Activated CD4-positive, alpha-beta T cell treated with anti-CD3 and anti-CD28 coated beads for 48 hours (primary cell): Measurements from ENCODE around the gene RUFY1.

ENCODE experiments used
- DNase-seq: peaks from one replicate; pipeline ENCODE4 v3.0.0-alpha.2; 2020

Gene RUFY1

DNA sequence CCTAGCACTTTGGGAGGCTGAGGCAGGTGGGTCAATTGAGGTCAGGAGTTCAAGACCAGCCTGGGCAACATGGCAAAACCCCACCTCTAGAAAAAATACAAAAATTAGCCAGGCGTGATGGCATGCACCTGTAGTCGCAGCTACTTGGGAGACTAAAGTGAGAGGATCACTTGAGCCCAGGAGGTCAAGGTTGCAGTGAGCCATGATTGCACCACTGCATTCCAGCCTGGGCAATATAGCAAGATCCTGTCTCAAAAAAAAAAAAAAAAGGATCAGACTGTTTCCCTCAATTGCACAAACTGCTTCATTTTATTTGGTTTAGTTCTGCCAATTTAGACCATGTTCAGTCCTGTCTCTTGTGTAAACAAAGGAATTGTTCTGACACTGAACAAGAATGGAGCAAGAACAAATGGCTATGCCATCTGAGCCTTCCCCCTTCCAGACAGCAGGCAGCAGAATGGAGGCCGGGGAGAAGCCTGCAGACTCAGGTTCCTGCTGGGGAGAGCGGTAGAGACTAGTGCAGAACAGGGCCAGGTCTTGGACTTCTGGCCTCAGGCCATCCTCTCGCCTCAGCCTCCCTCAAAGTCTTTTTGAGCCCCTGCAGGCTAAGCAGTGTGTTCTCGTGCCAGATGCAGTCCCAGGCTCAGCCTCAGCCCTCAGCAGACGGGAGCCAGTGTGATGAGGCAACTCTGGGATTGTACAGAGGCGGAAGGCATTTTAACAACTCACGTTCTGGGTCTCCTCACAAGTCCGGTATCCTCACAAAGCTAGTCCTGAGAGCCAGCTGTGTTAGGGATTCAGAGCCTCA is 54.9 kb downstream of the RUFY1 start:
- no peak for DNase-seq

GRCh38 chr5:179606071-179606909 is 55.9 kb downstream of the RUFY1 start:
- no peak for DNase-seq

- DNase-seq: no peak
These were observed 56.5 kb downstream of the RUFY1 start for GRCh38 chr5:179606910-179607159.

- DNase-seq: no peak
These were observed 57.0 kb downstream of the RUFY1 start for GRCh38 chr5:179607160-179607931.

DNA sequence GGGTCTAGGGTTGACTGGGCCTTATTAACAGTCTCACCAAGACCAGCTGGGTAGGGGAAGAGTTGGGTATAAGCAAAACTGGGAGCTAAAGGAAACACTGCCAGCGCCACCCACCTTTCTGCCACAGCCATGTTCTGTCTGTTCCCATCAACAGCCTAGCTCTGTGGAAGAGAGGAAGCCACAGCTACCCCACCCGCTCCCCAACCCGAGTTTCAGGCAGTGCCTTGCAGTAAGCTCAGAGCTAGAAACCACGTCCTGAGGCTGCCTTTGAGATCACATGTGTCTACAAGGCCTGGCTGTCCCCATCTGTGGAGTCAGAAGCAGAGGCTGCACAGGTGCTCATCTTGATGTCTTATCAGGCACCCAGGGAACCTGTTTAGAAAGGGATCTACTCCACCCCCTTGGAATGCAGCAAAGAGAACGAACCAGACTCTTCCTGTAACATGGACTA is 57.8 kb downstream of the RUFY1 start:
- peak; percentile 34 for DNase-seq

- DNase-seq: no peak
These were observed 59.4 kb downstream of the RUFY1 start for GRCh38 chr5:179609834-179610108.

DNA sequence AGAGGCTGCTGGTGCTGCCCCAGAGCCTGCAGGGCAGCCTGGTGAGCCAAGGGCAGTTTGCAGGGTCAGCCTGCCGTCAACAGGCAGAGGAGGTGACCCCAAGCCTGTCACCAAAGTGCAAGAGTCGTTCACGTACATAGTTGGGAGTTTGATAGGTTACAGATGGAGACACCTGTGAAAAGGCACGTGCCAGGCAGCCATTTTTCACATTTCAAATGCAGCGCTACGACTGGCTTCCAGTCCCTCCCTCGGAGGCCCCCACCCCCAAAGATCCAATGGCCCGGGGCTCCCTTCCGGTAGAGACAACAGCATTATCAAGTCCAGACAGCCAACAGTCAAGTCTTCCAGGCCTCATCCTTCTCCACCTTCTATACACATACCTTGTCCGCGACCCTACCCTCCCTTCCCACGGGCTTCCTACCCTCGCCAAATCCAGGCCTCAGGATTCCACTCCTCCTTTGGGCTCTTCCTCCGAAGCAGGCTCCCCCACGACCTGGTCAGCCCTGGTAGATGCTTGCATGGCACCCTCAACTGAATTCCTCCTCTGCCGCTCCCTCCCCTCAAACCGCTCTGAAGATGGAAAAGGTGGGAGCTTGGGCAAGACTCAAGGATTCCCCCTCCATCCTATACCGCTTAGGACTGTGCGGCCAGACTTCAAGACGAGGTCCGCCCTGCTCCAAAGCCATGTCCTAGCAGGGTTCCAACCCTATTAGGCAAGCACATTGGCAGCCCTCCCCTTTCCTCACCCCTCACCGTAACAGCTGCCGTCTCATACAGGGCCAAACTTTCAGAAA is 60.0 kb downstream of the RUFY1 start:
- DNase-seq: no peak

DNA sequence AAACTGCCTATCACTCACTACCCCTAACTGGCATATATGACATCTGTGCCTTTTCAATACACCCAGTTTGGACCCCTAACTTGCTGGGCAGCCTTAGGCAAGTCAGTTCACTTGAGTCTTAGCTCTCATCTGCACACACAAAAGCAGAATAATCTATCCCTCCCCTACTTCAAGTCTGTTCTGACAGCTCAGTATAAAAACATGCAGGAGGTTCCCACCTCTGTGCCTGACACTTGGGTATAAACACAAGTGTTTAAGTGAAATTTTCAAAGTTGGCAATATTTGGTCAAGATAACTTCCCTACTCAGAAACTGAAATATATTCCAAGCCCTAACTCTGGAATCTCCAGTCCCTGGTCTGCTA is 60.5 kb downstream of the RUFY1 start:
- no peak for DNase-seq

DNA sequence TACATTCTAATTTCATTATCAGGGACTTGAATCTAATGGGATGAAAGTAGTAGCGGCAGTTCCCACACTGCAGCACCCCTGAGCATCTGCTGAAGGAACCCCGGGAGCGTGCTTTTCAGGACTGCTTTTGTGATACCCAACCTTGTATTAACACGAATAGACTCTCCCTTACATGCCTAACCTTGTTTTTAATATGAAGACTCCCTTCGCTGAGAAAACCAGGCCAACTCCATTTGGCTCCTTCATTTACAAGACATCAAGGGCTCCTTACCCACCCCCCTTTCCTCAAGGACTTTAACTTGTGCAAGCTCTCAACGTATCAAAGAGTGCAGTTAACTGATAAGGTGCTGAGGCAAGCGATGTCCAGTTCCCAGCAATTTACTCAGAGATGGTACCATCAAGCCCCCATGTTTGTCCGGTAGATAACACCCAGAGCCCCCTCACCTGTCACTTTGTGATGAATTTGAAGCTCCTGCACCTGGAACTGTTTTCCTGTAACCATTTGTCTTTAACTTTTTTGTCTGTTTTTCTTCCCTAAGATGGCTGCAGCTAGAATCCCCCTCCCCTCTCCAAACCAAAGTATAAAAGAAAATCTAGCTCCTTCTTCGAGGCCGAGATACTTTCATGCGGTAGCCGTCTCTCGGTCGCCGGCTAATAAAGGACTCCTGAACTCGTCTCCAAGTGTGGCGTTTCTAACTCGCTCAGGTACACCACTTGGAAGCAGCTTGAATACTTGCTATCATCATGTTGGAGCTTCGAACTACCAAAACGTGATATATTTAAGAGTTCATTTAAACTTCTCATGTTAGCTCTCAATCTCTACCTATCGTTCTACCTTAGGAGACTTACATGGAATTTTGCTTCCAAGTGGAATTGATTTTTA is 62.5 kb downstream of the RUFY1 start:
- DNase-seq: no peak

DNA sequence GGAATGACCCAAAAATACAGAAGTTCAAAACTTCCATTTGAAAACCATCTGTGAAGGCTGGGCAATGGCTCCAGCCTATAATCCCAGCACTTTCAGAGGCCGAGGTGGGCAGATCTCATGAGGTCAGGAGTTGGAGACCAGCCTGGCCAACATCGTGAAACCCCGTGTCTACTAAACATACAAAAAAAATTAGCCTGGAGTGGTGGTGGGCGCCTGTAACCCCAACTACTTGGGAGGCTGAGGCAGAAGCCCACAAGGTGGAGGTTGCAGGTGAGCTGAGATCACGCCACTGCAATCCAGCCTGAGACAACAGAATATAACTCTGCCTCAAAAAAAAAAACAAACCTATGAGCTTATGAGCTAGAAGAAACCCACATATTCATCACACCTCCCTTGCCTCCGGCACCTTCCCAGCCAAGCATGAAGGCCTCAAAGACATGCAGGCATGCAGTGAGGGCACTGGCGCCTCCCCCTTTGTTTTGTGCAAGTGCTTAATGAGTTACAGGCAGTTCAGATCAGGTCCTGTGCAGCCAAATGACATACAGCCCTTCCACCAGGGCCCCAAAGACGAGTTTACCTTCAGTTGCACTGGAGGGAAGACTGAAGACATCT is 63.2 kb downstream of the RUFY1 start:
- peak; percentile 28 for DNase-seq

GRCh38 chr5:179614745-179615144 is 64.4 kb downstream of the RUFY1 start:
- DNase-seq: no peak

GRCh38 chr5:179615203-179615602 is 64.8 kb downstream of the RUFY1 start:
- no peak for DNase-seq

DNA sequence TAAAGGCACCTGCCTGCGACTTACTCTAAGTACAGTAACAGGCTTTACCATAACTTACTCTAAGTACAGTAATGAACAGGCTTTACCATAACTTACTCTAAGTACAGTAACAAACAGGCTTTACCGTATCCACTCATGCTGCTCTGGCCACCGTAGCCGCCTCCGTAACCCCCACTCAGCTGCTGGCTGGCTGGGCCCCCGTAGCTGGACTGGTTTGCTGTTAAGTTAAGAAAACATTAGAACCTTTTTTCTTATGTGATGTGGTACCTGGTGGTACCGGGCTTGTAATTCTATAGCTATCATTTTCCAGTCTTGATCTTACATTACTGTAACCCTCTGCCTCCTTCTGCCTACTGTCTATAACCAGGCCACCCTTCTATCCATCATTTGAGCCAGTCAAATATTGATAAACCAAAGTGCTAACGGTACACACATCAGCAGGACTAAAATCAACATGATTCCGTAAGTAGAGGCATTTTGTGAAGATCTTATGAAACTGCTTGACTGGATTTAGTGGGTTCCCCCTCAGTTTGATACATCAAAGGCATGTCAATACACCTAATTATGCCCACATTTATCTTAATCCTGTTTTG is 65.7 kb downstream of the RUFY1 start:
- no peak for DNase-seq

DNA sequence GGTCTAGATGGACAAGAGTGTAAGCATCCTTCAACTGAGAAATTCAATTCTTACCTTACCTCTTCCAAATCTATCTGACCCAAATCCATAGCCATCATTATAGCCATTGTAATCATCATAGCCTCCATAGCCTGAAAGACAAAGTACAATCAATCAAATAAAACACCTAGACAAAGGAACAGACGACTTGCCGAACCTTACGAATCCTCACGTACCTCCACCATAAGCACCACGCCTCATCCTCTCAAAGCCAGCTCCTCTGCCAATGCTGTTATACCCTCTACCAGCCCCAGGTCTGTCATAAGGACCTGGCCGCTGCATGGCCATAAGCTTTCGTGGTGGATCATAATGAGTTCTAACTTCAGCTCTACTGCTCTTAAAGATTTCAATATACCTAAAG is 67.6 kb downstream of the RUFY1 start:
- DNase-seq: no peak

- DNase-seq: no peak
These were observed 68.7 kb downstream of the RUFY1 start for GRCh38 chr5:179618923-179619554.

GRCh38 chr5:179619776-179620175 is 69.4 kb downstream of the RUFY1 start:
- no peak for DNase-seq

- no peak for DNase-seq
These were observed 69.9 kb downstream of the RUFY1 start for GRCh38 chr5:179620293-179620692.

GRCh38 chr5:179620703-179621350 is 70.5 kb downstream of the RUFY1 start:
- no peak for DNase-seq

GRCh38 chr5:179621551-179622214 is 71.3 kb downstream of the RUFY1 start:
- DNase-seq: no peak
